GM12878 (cell line): Measurements from ENCODE around the gene VEGFB.

Experiments
- EP300 ChIP-seq, 2 experiments: fragments of 150-350 bp in 1 of 2; IDR thresholded peaks; 2 replicates each; pipeline ENCODE4 v1.6.1; 2011 to 2012; ENCODE audit warnings: low read depth in 2 of 2, low read length in 2 of 2, borderline replicate concordance in 1 of 2, improper control_type of control experiment in 1 of 2, inconsistent platforms in 1 of 2; ENCODE audit not compliant: control insufficient read depth in 1 of 2
- FOXK2 ChIP-seq: fragments of 450-650 bp; IDR thresholded peaks from 2 replicates; pipeline ENCODE4 v1.6.1; 2017; ENCODE audit warnings: mild to moderate bottlenecking, moderate library complexity
- POLR2A ChIP-seq: IDR thresholded peaks from 2 replicates; pipeline ENCODE4 v1.6.1; 2011; ENCODE audit warnings: low read depth, mild to moderate bottlenecking, low read length
- SRF ChIP-seq, 2 experiments: IDR thresholded peaks; 2 replicates each; pipeline ENCODE4 v1.6.1; 2011; ENCODE audit warnings: low read depth in 2 of 2, low read length in 2 of 2, mild to moderate bottlenecking in 1 of 2, moderate library complexity in 1 of 2
- TF ChIP-seq, protein P1 (sequence below), 3 experiments: IDR thresholded peaks in 2 of 3; conservative IDR thresholded peaks in 1 of 3; 2 replicates each; pipeline ENCODE4 v1.5.1; 2011; ENCODE audit warnings: low read depth in 3 of 3, low read length in 3 of 3, mild to moderate bottlenecking in 3 of 3, control low read depth in 2 of 3, moderate library complexity in 2 of 3, inconsistent platforms in 1 of 3, mixed read lengths in 1 of 3; ENCODE audit not compliant: control insufficient read depth in 2 of 3, insufficient read depth in 1 of 3; ENCODE audit errors: extremely low read depth in 1 of 3

DNA sequence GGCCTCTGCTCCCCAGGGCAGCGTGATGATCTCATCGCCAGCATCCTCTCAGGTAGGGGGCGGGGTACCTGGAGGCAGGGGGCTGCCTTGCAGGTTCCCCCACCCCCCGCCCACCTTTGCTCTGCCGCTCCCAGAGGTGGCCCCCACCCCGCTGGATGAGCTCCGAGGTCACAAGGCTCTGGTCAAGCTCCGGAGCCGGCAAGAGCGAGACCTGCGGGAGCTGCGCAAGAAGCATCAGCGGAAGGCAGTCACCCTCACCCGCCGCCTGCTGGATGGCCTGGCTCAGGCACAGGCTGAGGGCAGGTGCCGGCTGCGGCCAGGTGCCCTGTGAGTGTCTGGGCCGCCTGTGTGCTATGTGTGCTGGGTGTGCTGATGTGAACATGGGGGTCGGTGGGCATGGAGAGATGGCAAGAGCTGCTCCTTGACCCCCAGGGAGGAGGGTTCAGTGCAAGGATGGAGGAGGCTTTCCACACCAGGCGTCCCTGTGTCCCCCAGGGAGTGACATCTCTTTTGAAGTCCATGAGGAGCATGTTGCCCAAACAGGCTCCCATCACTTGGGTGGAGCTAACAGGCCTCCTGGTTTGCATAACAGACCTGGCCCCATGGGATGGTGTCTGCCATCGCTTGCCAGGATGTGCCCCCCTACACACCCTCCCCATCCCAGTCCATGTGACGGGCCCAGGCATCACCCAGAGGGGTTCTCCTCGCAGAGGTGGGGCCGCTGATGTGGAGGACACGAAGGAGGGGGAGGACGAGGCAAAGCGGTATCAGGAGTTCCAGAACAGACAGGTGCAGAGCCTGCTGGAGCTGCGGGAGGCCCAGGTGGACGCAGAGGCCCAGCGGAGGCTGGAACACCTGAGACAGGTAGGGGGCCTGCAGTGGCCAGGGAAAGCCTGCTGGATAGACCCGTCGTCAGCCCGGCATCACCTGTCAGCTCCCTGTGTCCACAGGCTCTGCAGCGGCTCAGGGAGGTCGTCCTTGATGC is 31.1 kb downstream of the VEGFB start:
- TF ChIP-seq, protein P1, sequence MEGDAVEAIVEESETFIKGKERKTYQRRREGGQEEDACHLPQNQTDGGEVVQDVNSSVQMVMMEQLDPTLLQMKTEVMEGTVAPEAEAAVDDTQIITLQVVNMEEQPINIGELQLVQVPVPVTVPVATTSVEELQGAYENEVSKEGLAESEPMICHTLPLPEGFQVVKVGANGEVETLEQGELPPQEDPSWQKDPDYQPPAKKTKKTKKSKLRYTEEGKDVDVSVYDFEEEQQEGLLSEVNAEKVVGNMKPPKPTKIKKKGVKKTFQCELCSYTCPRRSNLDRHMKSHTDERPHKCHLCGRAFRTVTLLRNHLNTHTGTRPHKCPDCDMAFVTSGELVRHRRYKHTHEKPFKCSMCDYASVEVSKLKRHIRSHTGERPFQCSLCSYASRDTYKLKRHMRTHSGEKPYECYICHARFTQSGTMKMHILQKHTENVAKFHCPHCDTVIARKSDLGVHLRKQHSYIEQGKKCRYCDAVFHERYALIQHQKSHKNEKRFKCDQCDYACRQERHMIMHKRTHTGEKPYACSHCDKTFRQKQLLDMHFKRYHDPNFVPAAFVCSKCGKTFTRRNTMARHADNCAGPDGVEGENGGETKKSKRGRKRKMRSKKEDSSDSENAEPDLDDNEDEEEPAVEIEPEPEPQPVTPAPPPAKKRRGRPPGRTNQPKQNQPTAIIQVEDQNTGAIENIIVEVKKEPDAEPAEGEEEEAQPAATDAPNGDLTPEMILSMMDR (IDR thresholded peaks at IDR 0.05 in 2 of 3, conservative IDR thresholded peaks at IDR 0.05 in 1 of 3; ENCODE audit: control insufficient read depth in 2 of 3, extremely low read depth in 1 of 3, insufficient read depth in 1 of 3, low read depth in 3 of 3, low read length in 3 of 3) = no peak
- TF ChIP-seq FOXK2 (no peak), SRF (IDR thresholded peaks at IDR 0.05; ENCODE audit: low read depth in 2 of 2, low read length in 2 of 2) (no peak), EP300 (IDR thresholded peaks at IDR 0.05; ENCODE audit: borderline replicate concordance in 1 of 2, control insufficient read depth in 1 of 2, low read depth in 2 of 2, low read length in 2 of 2) (no peak), POLR2A (no peak)
